Bone marrow (tissue), 2 donors: ENCODE results near the gene ITPR1.

Experiments
- DNase-seq, 2 donors: peaks; one replicate each; lab custom pipeline; 2025; lab: John Stamatoyannopoulos, UW

The ITPR1 gene

DNA sequence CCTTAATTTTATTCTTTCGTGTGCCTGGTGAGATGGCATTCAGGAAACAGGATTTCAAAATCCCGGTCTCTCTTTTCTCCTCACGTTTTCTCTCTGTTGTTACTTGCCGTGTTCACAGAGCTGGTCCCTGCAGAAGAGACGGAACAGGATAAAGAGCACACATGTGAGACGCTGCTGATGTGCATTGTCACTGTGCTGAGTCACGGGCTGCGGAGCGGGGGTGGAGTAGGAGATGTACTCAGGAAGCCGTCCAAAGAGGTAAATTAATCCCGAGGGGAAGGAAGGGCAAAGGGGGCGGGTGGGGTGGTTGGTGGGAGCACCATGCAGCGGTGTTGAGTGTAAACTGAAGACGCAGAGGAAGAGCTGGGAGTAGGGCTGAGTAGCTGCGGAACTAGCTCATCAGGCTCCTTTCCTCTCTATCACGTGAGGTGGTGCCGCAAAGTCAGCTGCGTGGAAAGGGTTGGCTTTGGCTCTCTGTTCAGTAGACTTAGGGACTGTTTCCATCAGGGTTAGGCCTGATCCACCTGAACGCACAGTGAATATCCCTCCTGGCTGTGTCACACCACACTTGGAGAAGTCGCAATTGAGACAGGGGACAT is 321.3 kb downstream of the ITPR1 start:
- peak; percentile 11 to 83 for DNase-seq

- DNase-seq: no peak
Observed at GRCh38 chr3:4814904-4815574, 321.9 kb downstream of the ITPR1 start.

GRCh38 chr3:4816306-4816705 is 323.2 kb downstream of the ITPR1 start:
- no peak for DNase-seq

DNA sequence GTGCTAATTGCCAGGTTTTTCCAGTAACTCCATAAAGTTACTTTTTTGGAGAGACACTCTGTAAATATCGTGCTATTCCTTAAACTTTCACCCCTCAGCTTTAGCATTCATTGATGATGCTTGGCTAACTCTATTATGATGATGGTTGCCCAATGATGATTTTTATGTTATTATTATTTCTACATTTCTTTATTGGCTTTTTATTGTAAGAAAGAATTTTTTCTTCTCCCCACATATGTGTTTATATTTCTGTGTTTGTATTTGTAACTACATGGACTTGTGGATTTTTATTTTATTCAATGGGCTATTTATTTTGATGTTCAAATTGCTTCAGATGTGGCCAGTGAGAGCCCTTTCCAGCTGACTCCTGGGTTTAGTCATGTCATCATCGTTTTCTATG is 323.6 kb downstream of the ITPR1 start:
- no peak for DNase-seq

DNA sequence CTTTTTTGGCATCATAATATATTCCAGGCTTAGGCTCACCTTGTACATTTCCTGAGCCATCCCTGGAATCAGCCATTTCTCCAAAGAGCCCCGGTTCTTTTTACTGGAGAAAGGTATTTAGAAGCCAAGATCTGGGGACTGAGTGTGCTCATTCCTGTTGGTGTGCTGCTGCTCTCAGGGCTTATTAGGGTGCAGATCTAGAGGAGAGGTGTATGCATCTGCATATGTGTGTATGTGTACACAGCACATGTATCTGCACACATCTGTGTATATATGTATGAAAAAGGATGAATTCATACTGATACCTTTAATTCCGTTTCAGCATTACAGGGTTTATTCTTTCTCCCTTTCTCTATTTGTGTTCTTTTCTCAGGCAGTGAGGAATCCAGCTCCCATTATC is 324.0 kb downstream of the ITPR1 start:
- DNase-seq: no peak

DNA sequence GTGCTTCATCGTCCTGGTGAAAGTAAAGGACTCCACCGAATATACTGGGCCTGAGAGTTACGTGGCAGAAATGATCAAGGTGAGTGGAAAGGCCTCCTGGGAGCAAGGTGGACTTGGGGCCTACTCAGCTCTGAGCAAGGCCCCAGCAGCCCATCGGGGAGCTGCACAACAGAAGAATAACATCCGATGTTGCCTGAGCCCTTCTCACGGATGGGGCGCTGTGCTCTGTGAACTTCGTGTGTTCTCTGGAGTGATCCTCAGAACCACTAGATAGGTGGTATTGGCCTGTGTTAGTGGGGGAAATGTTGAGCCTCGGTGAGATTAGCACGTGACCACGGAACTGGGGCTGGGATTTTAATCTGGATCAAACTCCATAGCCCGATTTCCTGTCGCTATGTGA is 325.0 kb downstream of the ITPR1 start:
- DNase-seq: no peak

DNA sequence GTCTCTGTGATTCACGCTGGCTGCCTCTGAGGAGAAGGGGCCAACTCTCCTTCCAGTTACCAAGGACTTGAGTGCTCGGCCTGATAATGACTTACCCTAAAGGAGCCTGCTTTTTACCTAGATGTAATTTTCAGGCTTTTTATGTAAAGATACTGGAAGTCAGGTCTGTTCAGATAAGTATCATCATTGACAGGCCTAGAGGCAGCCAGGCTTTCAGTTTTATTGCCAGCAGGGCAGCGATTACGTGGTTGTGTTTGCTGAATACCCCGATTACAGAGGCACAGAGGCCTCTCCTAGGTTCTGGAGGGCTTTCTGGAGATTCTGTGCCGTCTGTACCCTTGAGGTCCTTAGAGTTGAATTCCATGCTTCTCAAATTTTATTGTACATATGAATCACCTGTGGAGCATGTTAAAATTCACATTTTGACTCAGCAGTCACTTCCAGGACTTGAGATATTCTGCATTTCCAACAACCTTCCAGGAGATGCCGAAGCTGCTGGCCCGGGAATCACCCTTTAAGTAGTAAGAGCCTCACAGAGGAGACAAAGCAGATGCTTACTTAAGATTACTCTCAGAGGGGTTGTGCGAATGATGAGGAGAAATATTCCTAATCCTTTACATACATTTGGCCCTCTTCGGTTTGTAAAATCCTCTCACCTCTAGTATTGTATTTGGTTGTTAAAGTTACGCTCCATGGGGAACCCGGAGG is 326.0 kb downstream of the ITPR1 start:
- no peak for DNase-seq

DNA sequence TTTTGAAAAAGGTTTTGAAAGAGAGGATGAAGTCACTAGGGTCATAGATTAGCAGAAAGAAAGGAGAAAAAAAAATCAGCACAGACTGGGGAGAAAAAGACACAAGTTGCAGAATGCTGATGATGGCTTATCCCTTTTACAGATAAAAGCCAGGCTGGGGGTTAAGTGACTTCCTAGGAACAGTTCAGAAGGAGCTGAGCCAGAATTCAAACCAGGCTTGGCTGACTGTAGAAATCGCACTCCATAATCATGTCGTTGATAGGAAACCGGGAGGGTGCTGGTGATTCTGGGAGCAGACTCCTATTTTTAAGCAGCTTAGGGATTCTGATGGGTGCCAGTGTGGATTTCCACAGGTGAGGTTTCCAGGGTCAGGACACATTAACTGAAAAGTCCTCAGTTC is 326.6 kb downstream of the ITPR1 start:
- DNase-seq: no peak

DNA sequence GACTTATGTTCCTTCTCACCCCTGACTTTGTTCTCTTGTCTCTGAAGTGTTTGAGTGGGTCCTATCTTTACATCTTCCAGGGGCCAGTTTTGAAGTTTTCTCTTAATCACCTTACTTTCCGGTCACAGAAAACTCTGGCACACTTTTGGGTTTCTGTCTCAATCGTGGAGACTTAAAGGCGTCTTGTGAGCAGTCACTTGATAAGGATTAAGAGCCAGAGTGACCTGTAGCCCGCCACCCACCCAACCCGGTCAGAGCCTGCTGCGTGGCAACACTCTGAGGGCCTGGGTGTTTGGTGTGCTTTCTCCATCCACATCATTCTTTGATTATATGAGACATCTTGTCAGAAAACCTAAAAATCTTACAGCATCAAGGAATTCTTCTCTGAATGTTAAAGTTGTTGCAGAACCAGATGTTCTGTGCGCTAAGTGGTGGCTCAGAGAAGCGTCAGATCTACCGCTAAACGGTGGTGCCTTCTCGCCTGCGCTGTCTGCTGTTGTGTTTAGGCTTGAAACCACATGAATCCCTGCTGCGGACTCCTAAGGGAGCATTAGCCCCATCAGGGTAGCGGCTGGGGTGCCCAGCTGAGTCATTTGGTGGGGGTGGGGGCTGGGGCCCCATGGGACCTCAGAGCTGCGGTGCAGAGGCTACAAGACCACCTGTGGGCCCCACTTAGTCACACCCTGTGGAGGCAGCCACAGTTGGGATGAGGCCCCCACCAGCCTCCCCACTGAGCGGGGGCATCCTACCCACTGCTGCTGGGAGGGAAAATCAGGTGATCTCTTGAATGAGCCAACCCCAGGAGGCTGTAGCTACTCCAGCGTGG is 327.4 kb downstream of the ITPR1 start:
- no peak for DNase-seq

- no peak for DNase-seq
Observed at GRCh38 chr3:4821338-4821737, 328.2 kb downstream of the ITPR1 start.

GRCh38 chr3:4821975-4822374 is 328.8 kb downstream of the ITPR1 start:
- no peak for DNase-seq

DNA sequence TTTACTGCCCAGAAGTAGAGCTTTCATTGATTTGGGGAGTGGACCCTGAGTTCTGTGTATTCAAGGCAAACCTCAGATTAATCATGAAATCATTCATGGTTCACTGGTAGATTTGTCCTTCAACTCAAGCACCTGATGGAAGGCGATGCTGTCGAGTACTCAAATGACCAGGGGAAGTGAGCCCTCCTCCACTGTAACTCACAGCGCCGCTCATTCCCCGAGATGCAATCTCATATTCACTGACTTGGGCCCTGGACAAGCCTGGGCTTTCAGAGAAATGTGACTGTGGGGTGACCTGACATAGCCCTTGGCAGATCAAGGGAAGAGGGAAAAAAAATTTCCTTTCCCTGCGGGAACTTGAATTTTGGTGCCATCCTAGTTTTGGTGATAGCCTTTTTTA is 329.4 kb downstream of the ITPR1 start:
- DNase-seq: no peak

GRCh38 chr3:4823385-4823784 is 330.2 kb downstream of the ITPR1 start:
- no peak for DNase-seq

DNA sequence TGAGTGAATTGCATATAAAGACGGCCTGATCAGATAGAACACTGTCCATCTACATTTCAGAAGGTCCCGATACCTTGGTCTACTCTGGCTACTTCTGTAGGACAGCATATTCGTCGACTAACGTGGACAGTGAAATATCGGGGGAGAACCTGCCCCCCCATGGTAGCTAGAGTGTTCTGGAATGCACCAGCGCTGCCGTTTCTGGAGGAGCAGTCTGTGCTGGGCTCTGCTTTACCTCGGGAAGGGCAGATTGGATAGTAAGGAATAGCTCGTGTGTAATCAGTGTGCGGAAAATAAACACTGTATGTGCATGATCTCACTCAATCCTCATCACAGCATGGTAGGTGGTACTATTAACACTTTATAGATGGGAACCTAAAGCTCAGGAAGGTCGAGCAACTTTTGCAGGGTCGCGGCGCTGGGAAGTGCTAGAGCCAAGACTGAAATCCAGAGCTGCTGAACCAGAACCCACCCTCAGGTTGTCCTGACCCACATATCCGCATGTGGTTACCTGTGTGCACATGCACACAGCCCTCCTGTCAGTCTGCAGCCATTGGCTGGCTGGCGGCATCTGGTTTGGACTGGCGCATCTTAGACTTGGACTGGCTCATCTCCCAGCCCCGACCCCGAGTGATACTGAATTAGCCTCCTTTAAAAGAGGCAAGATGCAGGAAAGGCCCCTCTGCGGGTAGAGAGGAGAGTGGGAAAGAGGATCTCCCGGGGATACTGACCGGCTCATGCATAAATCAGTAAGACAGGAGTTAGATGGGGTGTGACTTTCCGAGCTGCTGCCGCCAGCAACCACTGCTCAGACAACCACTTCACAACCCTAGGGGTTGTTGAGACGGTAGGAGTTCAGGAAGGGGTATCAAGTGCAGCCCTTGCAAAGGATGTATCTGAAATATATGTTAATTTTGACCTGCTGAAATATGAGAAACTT is 331.1 kb downstream of the ITPR1 start:
- no peak for DNase-seq

GRCh38 chr3:4824926-4825325 is 331.8 kb downstream of the ITPR1 start:
- DNase-seq: peak in 1 of 2 donors; percentile 66

GRCh38 chr3:4825436-4826236 is 332.5 kb downstream of the ITPR1 start:
- no peak for DNase-seq

- DNase-seq: no peak
Observed at GRCh38 chr3:4826237-4827100, 333.3 kb downstream of the ITPR1 start.

- no peak for DNase-seq
Observed at GRCh38 chr3:4827767-4828166, 334.6 kb downstream of the ITPR1 start.

DNA sequence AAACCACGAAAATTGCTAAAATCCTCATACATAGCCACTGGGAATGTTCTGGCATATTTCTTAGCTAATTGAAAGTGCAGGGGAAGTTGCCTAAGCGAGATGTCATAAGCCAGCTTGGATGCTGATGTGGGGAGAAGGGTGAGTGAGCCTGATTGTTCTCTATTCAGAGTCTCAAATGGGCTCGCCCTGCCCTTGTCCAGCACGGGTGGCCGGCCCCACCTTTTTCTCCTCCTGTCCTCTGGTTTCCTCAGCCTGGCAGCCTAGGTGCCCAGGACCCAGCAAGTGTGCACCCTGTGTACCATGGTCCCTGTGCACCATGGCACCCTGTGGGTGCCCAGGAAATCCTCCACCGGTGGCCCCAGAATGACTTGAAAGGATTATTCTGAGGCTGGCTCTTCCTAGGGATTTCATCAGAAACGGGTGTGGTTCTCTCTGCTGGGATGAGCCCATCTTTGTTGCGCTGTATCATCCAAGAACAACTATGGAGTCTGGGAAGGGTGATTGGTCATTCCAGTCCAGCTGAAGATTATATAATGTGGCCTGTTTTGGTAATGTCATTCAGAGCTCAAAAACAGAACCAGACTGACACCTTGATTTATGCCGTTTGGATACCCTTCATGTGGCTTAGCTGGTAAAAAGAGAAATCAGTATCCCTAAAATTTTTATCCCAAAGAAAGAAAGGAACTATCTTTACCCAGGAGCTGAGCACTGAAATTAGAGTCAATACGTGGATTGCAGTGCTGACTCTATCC is 335.3 kb downstream of the ITPR1 start:
- DNase-seq: no peak
